ENCODE measurements around the gene KCP.

Gene KCP

GRCh38 chr7:128860158-128861073, 50.1 kb downstream of the KCP start:
- no peak overlapping the region for H3K27ac ChIP-seq (ENCODE audit: low read length)
- no peak overlapping the region for H3K9ac ChIP-seq (ENCODE audit: low read depth, low read length)
- H3K36me3 ChIP-seq (ENCODE audit: insufficient read depth, low read depth, low read length): peaks cover 5% of the 10 kb centered on the region; the same call in 1 of the 2 replicates

GRCh38 chr7:128859232-128860157, 51.0 kb downstream of the KCP start:
- Histone ChIP-seq H3K27me3 (ENCODE audit: insufficient read depth, low read length) (no peaks in the 10 kb centered on the region), H3K9me3 (ENCODE audit: insufficient read depth, low read depth, low read length) (no peaks in the 10 kb centered on the region), H3K36me3 (ENCODE audit: insufficient read depth, low read depth, low read length) (no peaks in the 10 kb centered on the region), H3K4me1 (ENCODE audit: insufficient read depth, low read length) (peaks cover 10% of the 10 kb centered on the region), H3K9ac (ENCODE audit: low read depth, low read length) (no peak overlapping the region; the same call in 1 of the 2 replicates), H3K27ac (ENCODE audit: low read length) (no peak overlapping the region), H3K4me3 (ENCODE audit: low read length) (no peak overlapping the region)

More at GRCh38 chr7:128860158-128861073, 50.1 kb downstream of the KCP start:
- no peak overlapping the region for H3K4me3 ChIP-seq (ENCODE audit: low read length)
- H3K4me1 ChIP-seq (ENCODE audit: insufficient read depth, low read length): peaks cover 10% of the 10 kb centered on the region
- no peaks in the 10 kb centered on the region for H3K9me3 ChIP-seq (ENCODE audit: insufficient read depth, low read depth, low read length)
- H3K27me3 ChIP-seq (ENCODE audit: insufficient read depth, low read length): no peaks in the 10 kb centered on the region

GRCh38 chr7:128858380-128859231, 51.9 kb downstream of the KCP start:
- Histone ChIP-seq H3K4me1 (ENCODE audit: insufficient read depth, low read length) (peaks cover 7% of the 10 kb centered on the region), H3K9ac (ENCODE audit: low read depth, low read length) (no peak overlapping the region), H3K27me3 (ENCODE audit: insufficient read depth, low read length) (no peaks in the 10 kb centered on the region), H3K27ac (ENCODE audit: low read length) (no peak overlapping the region), H3K4me3 (ENCODE audit: low read length) (no peak overlapping the region), H3K9me3 (ENCODE audit: insufficient read depth, low read depth, low read length) (no peaks in the 10 kb centered on the region), H3K36me3 (ENCODE audit: insufficient read depth, low read depth, low read length) (no peaks in the 10 kb centered on the region)

- no peaks in the 10 kb centered on the region; the same call in 1 of the 2 replicates for H3K4me1 ChIP-seq (ENCODE audit: insufficient read depth, low read length)
- no peak overlapping the region for H3K27ac ChIP-seq (ENCODE audit: low read length)
- no peak overlapping the region for H3K9ac ChIP-seq (ENCODE audit: low read depth, low read length)
- no peaks in the 10 kb centered on the region for H3K27me3 ChIP-seq (ENCODE audit: insufficient read depth, low read length)
- no peaks in the 10 kb centered on the region for H3K36me3 ChIP-seq (ENCODE audit: insufficient read depth, low read depth, low read length)
- H3K9me3 ChIP-seq (ENCODE audit: insufficient read depth, low read depth, low read length): no peaks in the 10 kb centered on the region
- no peak overlapping the region for H3K4me3 ChIP-seq (ENCODE audit: low read length)
Measured at GRCh38 chr7:128856001-128856718, 54.3 kb downstream of the KCP start.

GRCh38 chr7:128855559-128855958, 55.0 kb downstream of the KCP start:
- no peaks in the 10 kb centered on the region; the same call in 1 of the 2 replicates for H3K4me1 ChIP-seq (ENCODE audit: insufficient read depth, low read length)
- H3K9ac ChIP-seq (ENCODE audit: low read depth, low read length): no peak overlapping the region
- H3K27me3 ChIP-seq (ENCODE audit: insufficient read depth, low read length): no peaks in the 10 kb centered on the region
- no peak overlapping the region for H3K4me3 ChIP-seq (ENCODE audit: low read length)
- no peaks in the 10 kb centered on the region for H3K36me3 ChIP-seq (ENCODE audit: insufficient read depth, low read depth, low read length)
- H3K27ac ChIP-seq (ENCODE audit: low read length): no peak overlapping the region
- H3K9me3 ChIP-seq (ENCODE audit: insufficient read depth, low read depth, low read length): no peaks in the 10 kb centered on the region

GRCh38 chr7:128854396-128854795, 56.1 kb downstream of the KCP start:
- Histone ChIP-seq H3K9me3 (ENCODE audit: insufficient read depth, low read depth, low read length) (no peaks in the 10 kb centered on the region), H3K4me3 (ENCODE audit: low read length) (no peak overlapping the region), H3K9ac (ENCODE audit: low read depth, low read length) (no peak overlapping the region), H3K27ac (ENCODE audit: low read length) (no peak overlapping the region), H3K27me3 (ENCODE audit: insufficient read depth, low read length) (no peaks in the 10 kb centered on the region), H3K4me1 (ENCODE audit: insufficient read depth, low read length) (no peaks in the 10 kb centered on the region), H3K36me3 (ENCODE audit: insufficient read depth, low read depth, low read length) (no peaks in the 10 kb centered on the region)

GRCh38 chr7:128853799-128854198, 56.7 kb downstream of the KCP start:
- no peak overlapping the region for H3K9ac ChIP-seq (ENCODE audit: low read depth, low read length)
- H3K27ac ChIP-seq (ENCODE audit: low read length): no peak overlapping the region
- no peaks in the 10 kb centered on the region for H3K9me3 ChIP-seq (ENCODE audit: insufficient read depth, low read depth, low read length)
- no peaks in the 10 kb centered on the region for H3K36me3 ChIP-seq (ENCODE audit: insufficient read depth, low read depth, low read length)
- no peaks in the 10 kb centered on the region for H3K27me3 ChIP-seq (ENCODE audit: insufficient read depth, low read length)
- no peak overlapping the region for H3K4me3 ChIP-seq (ENCODE audit: low read length)
- H3K4me1 ChIP-seq (ENCODE audit: insufficient read depth, low read length): no peaks in the 10 kb centered on the region

GRCh38 chr7:128852537-128853254, 57.8 kb downstream of the KCP start:
- H3K4me1 ChIP-seq (ENCODE audit: insufficient read depth, low read length): no peaks in the 10 kb centered on the region
- no peaks in the 10 kb centered on the region for H3K36me3 ChIP-seq (ENCODE audit: insufficient read depth, low read depth, low read length)
- H3K27ac ChIP-seq (ENCODE audit: low read length): no peak overlapping the region
- no peaks in the 10 kb centered on the region for H3K27me3 ChIP-seq (ENCODE audit: insufficient read depth, low read length)
- no peaks in the 10 kb centered on the region for H3K9me3 ChIP-seq (ENCODE audit: insufficient read depth, low read depth, low read length)
- H3K4me3 ChIP-seq (ENCODE audit: low read length): no peak overlapping the region
- no peak overlapping the region for H3K9ac ChIP-seq (ENCODE audit: low read depth, low read length)

GRCh38 chr7:128849804-128850490, 60.6 kb downstream of the KCP start:
- Histone ChIP-seq H3K27ac (ENCODE audit: low read length) (no peak overlapping the region), H3K27me3 (ENCODE audit: insufficient read depth, low read length) (no peaks in the 10 kb centered on the region), H3K4me1 (ENCODE audit: insufficient read depth, low read length) (no peaks in the 10 kb centered on the region), H3K9me3 (ENCODE audit: insufficient read depth, low read depth, low read length) (no peaks in the 10 kb centered on the region), H3K36me3 (ENCODE audit: insufficient read depth, low read depth, low read length) (no peaks in the 10 kb centered on the region), H3K9ac (ENCODE audit: low read depth, low read length) (no peak overlapping the region), H3K4me3 (ENCODE audit: low read length) (no peak overlapping the region)

- Histone ChIP-seq H3K9ac (ENCODE audit: low read depth, low read length) (no peak overlapping the region), H3K4me3 (ENCODE audit: low read length) (no peak overlapping the region), H3K9me3 (ENCODE audit: insufficient read depth, low read depth, low read length) (no peaks in the 10 kb centered on the region), H3K27me3 (ENCODE audit: insufficient read depth, low read length) (no peaks in the 10 kb centered on the region), H3K27ac (ENCODE audit: low read length) (no peak overlapping the region), H3K4me1 (ENCODE audit: insufficient read depth, low read length) (no peaks in the 10 kb centered on the region), H3K36me3 (ENCODE audit: insufficient read depth, low read depth, low read length) (no peaks in the 10 kb centered on the region)
Measured at GRCh38 chr7:128849156-128849515, 61.4 kb downstream of the KCP start.

Data from iPS-20b (cell line).